ENCODE measurements around the gene GPD1. TPM values are rescaled to one million over a fixed set of nuclear protein-coding genes. Genes with fewer than 3 reads are reported as not detected.

The GPD1 gene
- total RNA-seq, 1 experiment from 2014 or later: 0.37 TPM

DNA sequence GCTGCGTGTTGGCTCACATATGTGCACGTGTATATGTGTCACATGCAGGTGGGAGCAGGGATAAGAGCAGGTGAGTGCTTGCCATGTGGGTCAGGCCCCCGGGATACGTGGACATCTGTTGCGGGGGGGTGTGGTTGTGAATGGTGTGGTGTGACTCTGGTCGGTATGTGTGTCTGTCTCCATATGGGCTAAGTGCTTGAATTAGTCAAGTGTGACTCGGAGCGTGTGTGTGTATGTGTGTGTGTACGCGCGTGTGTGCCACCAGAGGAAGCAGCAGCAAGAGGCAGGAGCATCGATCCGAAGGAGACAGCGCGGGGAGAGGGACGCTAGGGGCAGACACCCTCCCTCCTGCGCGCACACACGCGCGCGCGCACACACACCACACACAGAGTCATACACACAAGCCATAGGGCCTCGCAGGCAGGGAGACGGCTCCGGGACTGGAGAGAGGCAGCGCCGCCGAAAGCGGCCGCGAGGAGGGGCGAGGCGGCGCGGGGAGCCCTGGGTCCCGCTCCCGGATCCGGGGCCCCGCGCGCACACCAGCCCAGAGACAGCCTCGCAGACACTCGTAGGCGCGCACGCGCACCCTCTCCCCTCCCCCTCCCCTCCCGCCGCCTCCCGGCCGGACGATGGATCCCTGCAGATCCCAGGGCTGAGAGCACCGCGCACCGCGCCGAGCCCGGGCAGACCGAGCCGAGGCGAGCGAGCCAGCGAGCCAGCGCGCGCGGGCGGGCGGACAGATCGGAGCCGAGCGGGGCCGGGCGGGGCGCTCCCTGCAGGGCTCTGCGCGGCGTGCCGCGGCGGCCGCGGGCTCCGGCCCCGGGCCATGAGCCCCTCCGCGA is 46.6 kb upstream of the GPD1 start, which contains the start of gene ASIC1:
Gene ASIC1, plus strand, starts transcription at position 597 of the 842 bp plus-strand sequence. CDS start 1,171 bp downstream, outside the sequence.
- H3K36me3 Mint-ChIP-seq (ENCODE audit: insufficient read depth, unreplicated experiment): no peaks in the 10 kb centered on the region
- CTCF ChIA-PET: interaction anchor here (1.1 to 4.4 kb wide), 10 partner anchors 8 to 191 kb away, joined by 3 to 90 read pairs (median 22); no protein-coding TSS in a partner anchor

DNA sequence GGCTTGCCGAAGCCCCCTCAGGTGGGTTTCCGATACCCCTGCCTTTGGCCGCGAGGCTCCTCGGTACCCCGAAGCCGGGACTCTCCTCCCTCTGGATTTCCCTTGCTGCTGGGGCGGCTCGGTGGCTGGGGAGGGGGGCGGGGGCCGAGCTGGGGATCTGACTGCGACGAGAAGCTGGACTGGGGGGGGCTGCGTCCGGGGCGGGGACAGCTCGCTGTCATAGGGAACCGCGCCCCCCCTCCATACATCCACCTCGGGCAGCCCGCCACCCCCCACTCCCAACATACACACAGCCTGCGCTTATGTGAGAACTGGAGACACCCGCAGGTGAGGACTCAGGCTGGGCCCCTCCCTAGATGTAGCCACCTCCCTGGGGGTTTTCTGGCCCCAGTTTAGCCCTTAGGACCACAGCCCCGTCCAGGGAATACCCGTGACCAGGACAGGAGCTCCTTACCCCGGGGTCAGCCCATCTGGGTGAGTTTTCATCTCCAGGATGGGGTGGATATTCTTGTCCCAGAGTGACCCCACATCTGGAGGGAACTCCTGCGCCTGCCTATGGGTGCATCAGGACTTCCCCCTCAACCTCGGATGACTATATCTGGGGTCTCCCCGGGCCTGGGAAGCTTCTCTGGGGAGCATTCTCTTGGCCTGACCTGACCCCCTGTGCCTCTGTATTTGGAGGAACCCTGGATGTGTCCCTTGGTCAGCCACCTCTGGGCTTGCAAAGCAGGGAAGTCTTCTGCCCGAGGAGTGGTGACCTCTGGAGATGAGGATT is 45.7 kb upstream of the GPD1 start:
- Mint-ChIP-seq H3K27ac (ENCODE audit: low read depth, unreplicated experiment) (no peak overlapping the region), H3K4me1 (ENCODE audit: insufficient read depth, unreplicated experiment) (peaks cover 20% of the 10 kb centered on the region), H3K9me3 (ENCODE audit: unreplicated experiment) (no peaks in the 10 kb centered on the region), H3K4me3 (ENCODE audit: unreplicated experiment) (peak overlapping the region; percentile 90), H3K27me3 (ENCODE audit: insufficient read depth, unreplicated experiment) (peaks cover 16% of the 10 kb centered on the region), H3K36me3 (ENCODE audit: insufficient read depth, unreplicated experiment) (no peaks in the 10 kb centered on the region)
- TF ChIP-seq, protein P1, sequence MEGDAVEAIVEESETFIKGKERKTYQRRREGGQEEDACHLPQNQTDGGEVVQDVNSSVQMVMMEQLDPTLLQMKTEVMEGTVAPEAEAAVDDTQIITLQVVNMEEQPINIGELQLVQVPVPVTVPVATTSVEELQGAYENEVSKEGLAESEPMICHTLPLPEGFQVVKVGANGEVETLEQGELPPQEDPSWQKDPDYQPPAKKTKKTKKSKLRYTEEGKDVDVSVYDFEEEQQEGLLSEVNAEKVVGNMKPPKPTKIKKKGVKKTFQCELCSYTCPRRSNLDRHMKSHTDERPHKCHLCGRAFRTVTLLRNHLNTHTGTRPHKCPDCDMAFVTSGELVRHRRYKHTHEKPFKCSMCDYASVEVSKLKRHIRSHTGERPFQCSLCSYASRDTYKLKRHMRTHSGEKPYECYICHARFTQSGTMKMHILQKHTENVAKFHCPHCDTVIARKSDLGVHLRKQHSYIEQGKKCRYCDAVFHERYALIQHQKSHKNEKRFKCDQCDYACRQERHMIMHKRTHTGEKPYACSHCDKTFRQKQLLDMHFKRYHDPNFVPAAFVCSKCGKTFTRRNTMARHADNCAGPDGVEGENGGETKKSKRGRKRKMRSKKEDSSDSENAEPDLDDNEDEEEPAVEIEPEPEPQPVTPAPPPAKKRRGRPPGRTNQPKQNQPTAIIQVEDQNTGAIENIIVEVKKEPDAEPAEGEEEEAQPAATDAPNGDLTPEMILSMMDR (IDR thresholded peaks at IDR 0.05; ENCODE audit: unreplicated experiment): no peak
- CTCF ChIA-PET: interaction anchor here (0.6 to 2.3 kb wide), 8 partner anchors 10 to 1975 kb away, joined by 3 to 14 read pairs (median 5); no protein-coding TSS in a partner anchor
- no peak for DNase-seq (ENCODE audit: unreplicated experiment)
- BruUV-seq (replicated peaks): no TSS peak
- intact Hi-C loops (cut with micrococcal nuclease): loop anchor here (5.0 kb wide), 1 partner anchor 281 kb away; no protein-coding TSS in a partner anchor
- POLR2A ChIA-PET: interaction anchor here (0.7 to 1.0 kb wide), 3 partner anchors 76 to 541 kb away, joined by 3 read pairs; no protein-coding TSS in a partner anchor

More for the DNA sequence above, 46.6 kb upstream of the GPD1 start, which contains the start of gene ASIC1:
- Mint-ChIP-seq H3K27me3 (ENCODE audit: insufficient read depth, unreplicated experiment) (peaks cover 24% of the 10 kb centered on the region), H3K4me1 (ENCODE audit: insufficient read depth, unreplicated experiment) (peaks cover 18% of the 10 kb centered on the region), H3K4me3 (ENCODE audit: unreplicated experiment) (peak within 1 kb of the TSS; percentile 90), H3K27ac (ENCODE audit: low read depth, unreplicated experiment) (peak within 1 kb of the TSS; percentile 16), H3K9me3 (ENCODE audit: unreplicated experiment) (no peaks in the 10 kb centered on the region)
- POLR2A ChIA-PET: interaction anchor here (0.7 to 1.9 kb wide), 4 partner anchors 18 to 542 kb away, joined by 3 to 7 read pairs (median 4); no protein-coding TSS in a partner anchor
- BruUV-seq (replicated peaks): no TSS peak
- intact Hi-C loops (cut with micrococcal nuclease): loop anchor here (1.0 to 5.0 kb wide), 3 partner anchors 90 to 280 kb away; no protein-coding TSS in a partner anchor
- TF ChIP-seq, protein P1 (IDR thresholded peaks at IDR 0.05; ENCODE audit: unreplicated experiment): no peak
- peak; percentile 49 for DNase-seq (ENCODE audit: unreplicated experiment)

DNA sequence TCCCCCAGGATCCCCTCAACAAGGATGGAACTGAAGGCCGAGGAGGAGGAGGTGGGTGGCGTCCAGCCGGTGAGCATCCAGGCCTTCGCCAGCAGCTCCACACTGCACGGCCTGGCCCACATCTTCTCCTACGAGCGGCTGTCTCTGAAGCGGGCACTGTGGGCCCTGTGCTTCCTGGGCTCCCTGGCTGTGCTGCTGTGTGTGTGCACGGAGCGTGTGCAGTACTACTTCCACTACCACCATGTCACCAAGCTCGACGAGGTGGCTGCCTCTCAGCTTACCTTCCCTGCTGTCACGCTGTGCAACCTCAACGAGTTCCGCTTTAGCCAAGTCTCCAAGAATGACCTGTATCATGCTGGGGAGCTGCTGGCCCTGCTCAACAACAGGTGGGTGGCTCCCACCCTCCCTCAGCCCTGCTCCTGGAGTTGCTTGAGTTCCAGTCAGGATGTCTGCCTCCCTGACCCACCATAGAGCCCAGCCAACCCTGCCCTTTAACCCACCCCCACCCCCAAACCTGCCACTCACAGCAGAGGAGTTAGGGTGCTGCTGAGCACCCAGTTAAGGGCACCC is 45.0 kb upstream of the GPD1 start:
- POLR2A ChIA-PET: interaction anchor here (0.6 to 1.1 kb wide), 4 partner anchors 10 to 93 kb away, joined by 3 to 4 read pairs (median 3); no protein-coding TSS in a partner anchor
- no TSS peak for BruUV-seq (replicated peaks)
- no peak for DNase-seq (ENCODE audit: unreplicated experiment)
- CTCF ChIA-PET: interaction anchor here (0.6 to 2.3 kb wide), 9 partner anchors 9 to 1974 kb away, joined by 3 to 14 read pairs (median 5); no protein-coding TSS in a partner anchor
- peak overlapping the region; percentile 90 for H3K4me3 Mint-ChIP-seq (ENCODE audit: unreplicated experiment)
- peaks cover 23% of the 10 kb centered on the region for H3K4me1 Mint-ChIP-seq (ENCODE audit: insufficient read depth, unreplicated experiment)
- peaks cover 14% of the 10 kb centered on the region for H3K27me3 Mint-ChIP-seq (ENCODE audit: insufficient read depth, unreplicated experiment)
- intact Hi-C loops (cut with micrococcal nuclease): loop anchor here (5.0 kb wide), 1 partner anchor 282 kb away; no protein-coding TSS in a partner anchor
- H3K9me3 Mint-ChIP-seq (ENCODE audit: unreplicated experiment): no peaks in the 10 kb centered on the region
- TF ChIP-seq, protein P1 (IDR thresholded peaks at IDR 0.05; ENCODE audit: unreplicated experiment): no peak
- H3K36me3 Mint-ChIP-seq (ENCODE audit: insufficient read depth, unreplicated experiment): no peaks in the 10 kb centered on the region
- no peak overlapping the region for H3K27ac Mint-ChIP-seq (ENCODE audit: low read depth, unreplicated experiment)

All from MCF 10A (cell line).